Vagina (tissue), 2 donors: ENCODE results near the gene CHRDL1. TPM values are rescaled to one million over a fixed set of nuclear protein-coding genes. Genes with fewer than 3 reads are reported as not detected.

Experiments
- DNase-seq, 2 donors: peaks; one replicate each; pipeline ENCODE4 v3.0.0-alpha.2; 2017; ENCODE audit errors: extremely low spot score in 2 of 2
- H3K27ac ChIP-seq: fragments of 200-600 bp; sonication (generic); one replicate; pipeline ENCODE4 v1.5.1; 2019
- H3K27me3 ChIP-seq: fragments of 200-600 bp; sonication (generic); one replicate; pipeline ENCODE4 v1.5.1; 2019
- H3K36me3 ChIP-seq, 2 donors: fragments of 200-600 bp; sonication (generic); one replicate each; pipeline ENCODE4 v1.5.1; 2017 to 2019
- H3K4me1 ChIP-seq: fragments of 200-600 bp; sonication (generic); one replicate; pipeline ENCODE4 v1.5.1; 2019
- H3K4me3 ChIP-seq, 2 donors: fragments of 200-600 bp; sonication (generic); 1 replicate in 1 of 2; 2 replicates in 1 of 2; pipeline ENCODE4 v1.5.1; 2016 to 2019
- H3K9me3 ChIP-seq: fragments of 200-600 bp; sonication (generic); one replicate; pipeline ENCODE4 v1.5.1; 2019
- CTCF ChIP-seq, 3 experiments: fragments of 450-650 bp in 2 of 3; fragments of 200-600 bp in 1 of 3; sonication (generic) in 1 of 3; IDR thresholded peaks; one replicate each; pipeline ENCODE4 v1.5.1; 2017 to 2019; ENCODE audit warnings: antibody characterized with exemption in 3 of 3, mild to moderate bottlenecking in 2 of 3, moderate library complexity in 2 of 3
- POLR2A ChIP-seq, 2 donors: fragments of 450-650 bp; IDR thresholded peaks; one replicate each; pipeline ENCODE4 v1.6.1; 2017; ENCODE audit warnings: antibody characterized with exemption in 2 of 2, mild to moderate bottlenecking in 2 of 2, moderate library complexity in 2 of 2
- POLR2AphosphoS5 ChIP-seq, 2 donors: sonication (generic); formaldehyde crosslinking; IDR thresholded peaks; one replicate each; pipeline ENCODE4 v1.9.0; 2017; ENCODE audit warnings: antibody characterized with exemption in 2 of 2, mild to moderate bottlenecking in 2 of 2, low read depth in 1 of 2; ENCODE audit not compliant: insufficient read depth in 1 of 2
- intact Hi-C: fragments of 100-400 bp; cut with DNase I; formaldehyde crosslinking; loops from one replicate; pipeline ENCODE4 v1.15.1; 2023
- total RNA-seq: library from RNA; depleted of rRNA; stranded (reverse); fragments of >200 nt; gene quantifications from one replicate; pipeline ENCODE4 v1.2.3, GENCODE V29; 2016

The CHRDL1 gene
- total RNA-seq, 1 donor from 2014 or later = 36.8 TPM

GRCh38 chrX:110703641-110704040 lies 92.0 kb downstream of the CHRDL1 start:
- no peak for TF ChIP-seq POLR2A (IDR thresholded peaks at IDR 0.05)
- TF ChIP-seq CTCF (IDR thresholded peaks at IDR 0.05) = no peak
- TF ChIP-seq POLR2AphosphoS5 (IDR thresholded peaks at IDR 0.05; ENCODE audit: insufficient read depth in 1 of 2, low read depth in 1 of 2) = no peak
- H3K36me3 ChIP-seq = no peaks in the 10 kb centered on the region
- DNase-seq = no peak
- no peaks in the 10 kb centered on the region for H3K4me1 ChIP-seq
- H3K9me3 ChIP-seq = no peaks in the 10 kb centered on the region
- no peaks in the 10 kb centered on the region for H3K27me3 ChIP-seq
- intact Hi-C loops = no loop called here
- H3K27ac ChIP-seq = no peak overlapping the region
- no peak overlapping the region for H3K4me3 ChIP-seq

GRCh38 chrX:110699109-110699508 lies 96.5 kb downstream of the CHRDL1 start:
- Histone ChIP-seq H3K27me3 (no peaks in the 10 kb centered on the region), H3K27ac (no peak overlapping the region), H3K4me3 (no peak overlapping the region), H3K36me3 (no peaks in the 10 kb centered on the region), H3K9me3 (no peaks in the 10 kb centered on the region), H3K4me1 (no peaks in the 10 kb centered on the region)
- intact Hi-C loops = no loop called here
- TF ChIP-seq POLR2A (IDR thresholded peaks at IDR 0.05) (no peak), POLR2AphosphoS5 (IDR thresholded peaks at IDR 0.05; ENCODE audit: insufficient read depth in 1 of 2, low read depth in 1 of 2) (no peak), CTCF (IDR thresholded peaks at IDR 0.05) (no peak)
- no peak for DNase-seq

- Histone ChIP-seq H3K36me3 (no peaks in the 10 kb centered on the region), H3K27me3 (no peaks in the 10 kb centered on the region), H3K9me3 (no peaks in the 10 kb centered on the region), H3K4me3 (no peak overlapping the region), H3K27ac (no peak overlapping the region), H3K4me1 (no peaks in the 10 kb centered on the region)
- no peak for DNase-seq
- intact Hi-C loops = no loop called here
- TF ChIP-seq POLR2A (IDR thresholded peaks at IDR 0.05) (no peak), CTCF (IDR thresholded peaks at IDR 0.05) (no peak), POLR2AphosphoS5 (IDR thresholded peaks at IDR 0.05; ENCODE audit: insufficient read depth in 1 of 2, low read depth in 1 of 2) (no peak)
These were observed 96.9 kb downstream of the CHRDL1 start for GRCh38 chrX:110698696-110699095.

- Histone ChIP-seq H3K4me1 (no peaks in the 10 kb centered on the region), H3K27ac (no peak overlapping the region), H3K36me3 (no peaks in the 10 kb centered on the region), H3K4me3 (no peak overlapping the region), H3K9me3 (no peaks in the 10 kb centered on the region), H3K27me3 (no peaks in the 10 kb centered on the region)
- intact Hi-C loops = no loop called here
- no peak for DNase-seq
- no peak for TF ChIP-seq POLR2AphosphoS5 (IDR thresholded peaks at IDR 0.05; ENCODE audit: insufficient read depth in 1 of 2, low read depth in 1 of 2)
These were observed 102.8 kb downstream of the CHRDL1 start for GRCh38 chrX:110692866-110693265.

- Histone ChIP-seq H3K27ac (no peak overlapping the region), H3K4me3 (no peak overlapping the region), H3K27me3 (no peaks in the 10 kb centered on the region), H3K36me3 (no peaks in the 10 kb centered on the region), H3K4me1 (no peaks in the 10 kb centered on the region), H3K9me3 (no peaks in the 10 kb centered on the region)
- intact Hi-C loops = no loop called here
- TF ChIP-seq CTCF (IDR thresholded peaks at IDR 0.05) (no peak), POLR2AphosphoS5 (IDR thresholded peaks at IDR 0.05; ENCODE audit: insufficient read depth in 1 of 2, low read depth in 1 of 2) (no peak), POLR2A (IDR thresholded peaks at IDR 0.05) (no peak)
- no peak for DNase-seq
These were observed 104.2 kb downstream of the CHRDL1 start for GRCh38 chrX:110691446-110691845.

GRCh38 chrX:110684653-110685052 lies 111.0 kb downstream of the CHRDL1 start:
- H3K4me1 ChIP-seq = no peaks in the 10 kb centered on the region
- intact Hi-C loops = no loop called here

More at GRCh38 chrX:110684653-110685052, 111.0 kb downstream of the CHRDL1 start:
- TF ChIP-seq POLR2A (IDR thresholded peaks at IDR 0.05) (no peak), CTCF (IDR thresholded peaks at IDR 0.05) (no peak), POLR2AphosphoS5 (IDR thresholded peaks at IDR 0.05; ENCODE audit: insufficient read depth in 1 of 2, low read depth in 1 of 2) (no peak)
- no peaks in the 10 kb centered on the region for H3K27me3 ChIP-seq
- no peaks in the 10 kb centered on the region for H3K9me3 ChIP-seq
- no peak overlapping the region for H3K4me3 ChIP-seq
- no peaks in the 10 kb centered on the region for H3K36me3 ChIP-seq
- no peak for DNase-seq
- H3K27ac ChIP-seq = no peak overlapping the region
